ENCODE results near the gene HOXB3.

- TF ChIP-seq CTCF (IDR thresholded peaks at IDR 0.05): no peak
- no peak for TF ChIP-seq EP300 (IDR thresholded peaks at IDR 0.05)
Observed at GRCh38 chr17:48502901-48503300, 87.1 kb downstream of the HOXB3 start.

All from upper lobe of left lung (tissue), 4 donors.